ENCODE measurements around the gene THSD1.
"Not testable (repeated sequence)": the region's sequence is repeated elsewhere in the genome, so short reads cannot be mapped to it uniquely, and the experiment has no call there.

The THSD1 gene

GRCh38 chr13:52405767-52406494 lies at the start of gene THSD1:
TSS of gene THSD1 (minus strand) at chr13:52406172. CDS start at chr13:52402600, 3,572 bp downstream.
- peak; percentile 84 for DNase-seq

- peak; percentile 88 for DNase-seq
Measured at GRCh38 chr13:52455677-52456041, 49.7 kb upstream of the THSD1 start.

- peak; percentile 96 for DNase-seq
Measured at GRCh38 chr13:52454820-52455676, 49.1 kb upstream of the THSD1 start, which contains the start of gene CKAP2. TSS of gene CKAP2 (plus strand) at chr13:52455478. CDS start at chr13:52455557, 79 bp downstream.

DNA sequence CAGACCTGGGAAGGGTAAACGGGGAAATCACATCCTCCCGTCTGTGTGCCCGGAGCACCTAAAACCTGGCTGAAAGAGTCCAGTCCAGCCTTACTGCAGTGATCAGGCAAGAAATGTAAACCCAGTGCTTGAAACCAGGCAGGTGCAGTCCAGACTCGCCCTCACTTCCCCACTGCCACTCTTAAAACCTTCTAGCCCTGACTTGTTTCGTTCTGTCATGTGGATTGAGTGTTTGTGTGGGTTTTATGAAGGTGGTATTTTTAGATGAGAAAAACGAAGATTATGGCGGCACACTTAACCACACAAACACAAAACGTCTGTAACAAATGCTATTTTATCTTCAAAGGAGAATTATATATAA lies 48.5 kb upstream of the THSD1 start:
- DNase-seq: peak; percentile 21

GRCh38 chr13:52452470-52452869 lies 46.5 kb upstream of the THSD1 start:
- no peak for DNase-seq

DNA sequence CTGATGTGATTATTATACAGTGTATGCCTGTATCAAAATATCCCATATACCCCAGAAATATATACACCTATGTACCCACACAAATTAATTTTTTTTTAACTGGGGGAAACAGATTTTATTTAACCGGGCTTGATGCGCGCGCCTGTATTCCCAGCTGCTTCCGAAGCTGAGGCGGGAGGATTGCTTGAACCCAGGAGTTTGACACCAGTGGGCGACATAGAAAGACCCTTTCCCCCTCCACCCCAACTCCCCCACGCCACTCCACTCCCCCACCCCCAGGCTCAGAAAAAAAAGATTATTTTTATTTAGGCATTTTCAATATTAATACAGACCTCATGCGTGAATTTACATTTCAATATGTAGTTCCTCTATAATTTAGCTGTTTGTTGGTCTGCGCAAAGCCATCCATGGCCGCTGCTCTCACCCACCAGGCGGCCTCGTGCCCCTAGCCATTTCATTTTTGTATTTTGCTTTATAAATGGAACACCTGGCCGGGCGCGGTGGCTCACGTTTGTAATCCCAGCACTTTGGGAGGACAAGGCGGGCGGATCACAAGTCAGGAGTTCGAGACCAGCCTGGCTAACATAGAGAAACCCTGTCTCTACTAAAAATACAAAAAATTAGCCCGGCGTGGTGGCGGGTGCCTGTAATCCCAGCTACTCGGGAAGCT lies 45.3 kb upstream of the THSD1 start:
- no peak for DNase-seq

GRCh38 chr13:52450793-52451116 lies 44.8 kb upstream of the THSD1 start:
- no peak for DNase-seq

DNA sequence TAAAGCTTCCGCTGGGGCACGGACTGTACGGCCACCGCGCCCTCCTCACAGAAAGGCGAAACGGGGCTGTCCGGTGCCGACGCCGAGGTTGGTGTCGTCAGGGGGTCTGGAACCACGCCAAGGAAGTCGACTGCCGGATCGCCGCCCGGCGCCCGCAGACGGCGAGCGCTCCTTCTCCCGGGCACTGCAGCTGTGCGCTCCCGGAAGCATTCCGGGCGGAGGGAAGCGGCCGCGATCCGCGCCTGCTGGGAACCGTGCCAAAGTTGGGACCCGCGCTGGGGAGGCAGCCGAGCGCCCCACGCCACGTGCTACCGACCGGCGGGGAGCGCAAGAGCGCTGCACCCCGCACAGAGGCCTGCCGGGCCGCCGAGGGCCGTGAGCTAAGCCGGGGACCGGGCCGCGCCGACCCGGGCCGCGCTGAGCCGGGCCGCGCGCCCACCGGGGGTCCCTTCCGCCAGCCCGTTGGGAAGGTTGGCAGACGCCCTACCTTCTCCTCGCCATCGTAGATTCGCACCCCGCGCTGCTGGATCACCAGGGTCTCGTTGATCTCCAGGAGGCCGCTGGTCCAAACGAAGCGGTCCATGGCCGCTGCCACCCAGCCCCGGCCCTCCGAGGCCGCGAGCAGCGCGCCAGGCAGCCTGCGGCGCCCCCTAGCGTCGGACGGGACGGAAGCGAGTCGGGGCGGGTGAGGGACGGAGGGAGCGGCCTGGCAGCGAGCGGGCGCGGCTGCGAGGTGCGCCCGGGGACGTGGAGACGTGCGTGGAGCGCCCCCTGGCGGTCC lies 44.2 kb upstream of the THSD1 start, which contains the start of gene VPS36:
Gene VPS36, minus strand, starts transcription at position 623 of the 781 bp plus-strand sequence. Its CDS starts 40 bp downstream, at position 583.
- peak; percentile 97 for DNase-seq

- no peak for DNase-seq
Measured at GRCh38 chr13:52449331-52450011, 43.5 kb upstream of the THSD1 start.

DNA sequence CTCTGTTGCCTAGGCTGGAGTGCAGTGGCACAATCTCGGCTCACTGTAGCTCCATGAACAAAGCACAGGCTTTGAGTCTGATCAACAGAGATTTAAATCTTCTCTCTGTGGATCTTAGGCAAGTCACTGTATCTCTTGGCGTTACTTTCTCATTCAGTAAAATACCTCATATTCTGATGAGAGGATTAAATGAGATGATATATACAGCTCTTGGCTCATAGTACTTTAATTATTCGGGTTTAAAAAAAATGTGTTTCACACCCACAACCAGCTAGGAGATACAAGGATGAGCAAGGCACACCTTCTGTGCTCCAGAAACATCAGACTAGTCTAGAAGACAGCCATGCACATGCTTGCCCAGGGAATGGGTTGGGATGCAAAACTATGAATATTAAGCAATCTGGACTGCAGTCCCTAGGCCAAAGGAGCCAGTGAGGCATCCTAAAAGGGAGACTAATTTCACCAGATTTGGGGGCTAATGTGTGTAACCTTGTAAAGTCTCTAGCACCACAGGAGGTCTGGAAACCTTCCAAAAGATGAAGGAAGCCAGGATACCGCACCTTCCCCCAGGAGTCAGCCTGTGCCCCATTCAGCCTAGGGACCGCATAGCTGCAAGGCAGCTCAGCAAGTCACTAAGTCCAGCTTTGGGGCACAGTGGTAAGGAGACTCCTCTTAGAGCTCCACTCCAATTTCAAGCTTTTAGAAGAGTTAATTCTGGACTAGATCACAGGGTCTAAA lies 42.0 kb upstream of the THSD1 start:
- no peak for DNase-seq

- DNase-seq: no peak
Measured at GRCh38 chr13:52447354-52447753, 41.4 kb upstream of the THSD1 start.

DNA sequence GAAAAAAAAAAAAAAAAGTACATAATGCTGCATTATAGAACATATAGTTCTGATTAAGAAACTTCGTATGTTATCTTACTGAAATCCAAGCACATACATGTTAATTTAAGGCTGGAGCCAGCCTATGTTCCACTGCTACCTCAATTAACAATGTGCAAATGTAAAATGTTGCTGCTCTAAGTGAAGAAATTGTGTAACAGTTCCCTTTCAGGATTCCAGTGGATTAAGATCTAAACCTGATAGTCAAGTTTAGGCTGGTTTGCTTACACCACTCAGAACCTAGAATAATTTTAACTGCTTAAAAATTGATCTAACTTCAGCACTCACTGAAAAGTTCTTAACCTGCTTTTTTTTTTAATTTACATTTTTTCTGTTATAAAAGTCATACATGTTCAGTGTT lies 40.3 kb upstream of the THSD1 start:
- DNase-seq: no peak

DNA sequence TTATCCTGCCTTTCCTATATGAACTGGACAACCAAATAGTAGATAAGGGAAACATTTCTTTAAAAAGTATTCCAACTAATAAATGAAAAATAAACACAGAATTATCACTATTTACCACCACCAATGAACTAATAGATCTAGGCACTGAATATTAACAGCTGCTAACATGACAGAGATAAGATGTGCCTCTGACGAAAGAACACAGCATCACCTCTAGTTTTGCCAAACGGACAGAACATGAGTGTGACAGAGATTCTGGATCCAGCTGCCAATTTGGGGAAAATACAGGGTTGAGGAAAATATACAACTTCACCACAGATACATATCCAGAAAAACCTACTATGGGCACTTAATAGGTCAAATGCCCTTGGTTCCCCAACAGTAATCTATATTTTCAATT lies 26.5 kb upstream of the THSD1 start:
- no peak for DNase-seq

DNA sequence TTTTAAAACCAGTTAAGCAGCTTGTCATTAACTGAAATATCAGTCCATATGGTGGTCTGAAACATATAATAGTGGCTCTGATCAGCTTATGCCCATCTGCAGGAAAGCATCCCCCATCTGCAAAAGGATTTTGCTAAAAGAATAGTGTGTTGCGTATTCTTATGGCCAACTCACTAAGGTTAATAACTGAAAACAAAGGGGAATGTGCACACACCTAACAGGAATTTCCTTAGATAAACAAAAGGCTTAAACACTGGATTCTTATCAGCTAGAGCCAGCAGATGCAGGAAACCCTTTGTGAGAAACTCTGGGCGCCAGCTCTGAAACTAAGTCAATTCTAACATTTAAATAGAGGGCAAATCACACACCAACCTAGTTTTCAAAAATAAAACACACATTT lies 22.3 kb upstream of the THSD1 start:
- no peak for DNase-seq

GRCh38 chr13:52421216-52421615 lies 15.2 kb upstream of the THSD1 start:
- no peak for DNase-seq

- DNase-seq: no peak
Measured at GRCh38 chr13:52419080-52419479, 13.1 kb upstream of the THSD1 start.

DNA sequence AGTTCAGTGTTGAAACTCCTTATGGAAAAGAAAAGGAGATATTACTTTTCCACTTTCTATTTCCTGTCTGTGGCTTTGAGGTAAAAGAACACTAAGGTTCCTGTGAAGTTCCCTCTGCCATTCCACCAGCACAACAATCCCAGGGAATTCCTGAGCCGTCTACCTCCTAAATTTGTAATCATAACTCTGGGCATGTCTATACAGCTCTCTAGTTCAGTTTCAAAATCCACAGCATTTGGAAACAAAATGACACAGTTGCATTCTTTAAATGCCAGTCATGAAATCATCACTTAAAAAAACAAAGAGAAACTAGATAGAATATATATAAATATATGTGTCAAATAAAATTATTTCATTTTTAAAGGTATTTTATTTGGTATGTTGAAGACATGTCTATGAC lies 9.0 kb upstream of the THSD1 start:
- no peak for DNase-seq

- DNase-seq: no peak
Measured at GRCh38 chr13:52414051-52414450, 8.1 kb upstream of the THSD1 start.

- no peak for DNase-seq
Measured at GRCh38 chr13:52412128-52412527, 6.2 kb upstream of the THSD1 start.

DNA sequence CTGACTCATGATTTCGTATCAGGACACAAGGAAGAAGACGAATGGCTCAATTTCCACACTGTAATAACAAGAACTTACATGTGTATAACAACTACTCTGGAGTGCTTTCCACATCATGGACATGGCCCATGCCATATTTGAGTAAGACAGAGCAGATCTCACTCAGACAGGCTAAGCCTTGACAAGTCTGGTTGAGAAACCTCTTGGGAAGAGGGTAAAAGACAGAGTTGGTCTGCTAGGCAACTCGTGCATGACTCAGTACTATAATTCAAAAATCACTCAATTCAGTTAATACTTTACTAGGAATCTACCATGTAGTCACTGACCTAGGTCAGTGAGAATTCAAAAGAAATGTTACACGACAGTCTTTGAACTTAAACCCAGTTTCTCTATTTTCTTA lies 5.7 kb upstream of the THSD1 start:
- no peak for DNase-seq

DNA sequence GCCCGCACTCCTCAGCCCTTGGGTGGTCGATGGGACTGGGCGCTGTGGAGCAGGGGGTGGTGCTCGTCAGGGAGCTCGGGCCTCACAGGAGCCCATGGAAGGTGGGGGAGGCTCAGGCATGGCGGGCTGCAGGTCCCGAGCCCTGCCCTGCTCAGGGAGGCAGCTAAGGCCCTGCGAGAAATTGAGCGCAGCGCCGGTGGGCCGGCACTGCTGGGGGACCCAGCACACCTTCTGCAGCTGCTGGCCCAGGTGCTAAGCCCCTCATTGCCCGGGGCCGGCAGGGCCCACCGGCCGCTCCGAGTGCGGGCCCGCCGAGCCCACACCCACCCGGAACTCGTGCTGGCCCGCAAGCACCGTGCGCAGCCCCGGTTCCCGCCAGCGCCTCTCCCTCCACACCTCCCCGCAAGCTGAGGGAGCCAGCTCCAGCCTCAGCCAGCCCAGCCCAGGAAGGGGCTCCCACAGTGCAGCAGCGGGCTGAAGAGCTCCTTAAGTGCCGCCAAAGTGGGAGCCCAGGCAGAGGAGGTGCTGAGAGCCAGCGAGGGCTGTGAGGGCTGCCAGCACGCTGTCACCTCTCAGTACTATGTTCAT lies 2.2 kb upstream of the THSD1 start:
- not testable (repeated sequence) for DNase-seq

All from femur (tissue), 1 donor.